UCSD-AML1 (cell line): ENCODE results near the gene RELN.
"Not testable (repeated sequence)": the region's sequence is repeated elsewhere in the genome, so short reads cannot be mapped to it uniquely, and the experiment has no call there.

Experiments
- DNase-seq: peaks from one replicate; lab custom pipeline; 2025; ENCODE audit not compliant: unreplicated experiment; lab: John Stamatoyannopoulos, UW

RELN gene

DNA sequence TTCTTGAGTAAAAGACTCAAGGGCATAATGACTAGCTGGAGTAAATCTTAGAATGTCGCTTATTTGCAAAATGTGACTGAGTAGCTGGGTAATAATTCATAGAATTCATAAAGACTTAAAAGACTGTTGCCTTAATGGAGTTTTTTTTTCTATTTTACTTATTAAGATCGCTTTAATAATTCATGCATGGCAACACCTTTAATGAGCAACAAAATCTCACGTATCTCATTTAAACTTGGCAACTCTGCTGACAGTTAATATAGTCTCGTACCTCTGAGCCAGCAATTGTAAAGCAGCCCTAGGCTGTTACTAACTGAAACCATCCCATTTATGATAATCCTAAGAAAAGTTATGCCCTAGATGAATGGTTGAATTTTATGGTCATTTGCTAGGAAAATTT, 455.7 kb downstream of the RELN start:
- DNase-seq = no peak

DNA sequence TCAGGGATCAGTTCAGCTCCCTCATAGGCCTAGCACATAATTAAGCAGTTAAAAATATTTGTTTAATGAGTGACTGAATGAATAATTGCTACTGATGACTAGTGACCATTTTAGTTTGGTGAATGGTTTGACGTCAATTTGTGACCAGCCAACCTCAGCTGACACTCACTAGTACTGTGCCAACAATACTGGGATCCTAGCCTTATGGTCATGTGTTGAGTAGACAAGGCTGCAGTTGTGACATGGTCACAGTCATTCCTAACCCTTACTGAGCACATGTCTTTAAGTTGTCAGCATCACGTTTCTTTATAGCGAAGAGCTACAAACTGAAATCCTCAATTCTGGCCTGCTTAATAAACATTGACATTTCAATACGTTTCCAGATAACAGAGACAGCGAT, 456.5 kb downstream of the RELN start:
- DNase-seq = no peak

DNA sequence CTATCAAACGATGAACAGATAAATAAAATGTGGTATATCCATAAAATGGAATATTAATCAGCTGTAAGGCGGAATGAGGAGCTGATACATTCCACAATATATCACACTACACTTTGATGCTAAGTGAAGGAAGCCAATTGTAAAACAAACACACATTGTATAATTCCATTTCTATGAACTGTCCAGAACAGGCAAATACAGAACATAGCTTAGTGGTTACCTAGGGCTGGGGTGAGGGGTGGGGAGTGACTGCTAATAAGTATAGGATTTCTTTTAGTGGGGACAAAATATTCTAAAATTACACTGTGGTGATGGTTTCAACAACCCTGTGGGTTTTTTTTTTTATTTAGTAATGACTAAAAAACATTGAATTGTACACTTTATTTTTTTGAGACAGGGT, 461.3 kb downstream of the RELN start:
- no peak for DNase-seq

DNA sequence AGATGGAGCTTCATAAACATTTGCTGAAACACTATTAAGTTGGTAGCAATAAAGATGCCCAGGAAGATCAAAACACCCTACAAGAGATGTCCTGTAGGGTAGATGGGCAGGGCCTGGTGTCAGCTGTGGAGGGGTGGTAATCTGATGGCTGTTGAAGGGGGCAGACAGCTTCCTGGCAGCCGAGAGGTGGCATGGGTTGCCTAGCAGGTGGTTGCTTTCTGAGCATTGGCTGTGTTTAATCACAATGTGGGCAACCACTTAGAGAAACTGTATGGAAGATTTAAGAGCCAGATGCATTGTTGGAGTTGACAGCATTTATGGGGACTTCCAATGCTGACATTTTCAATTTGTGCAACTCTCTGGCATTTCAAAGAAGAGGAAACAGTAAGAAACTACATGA, 463.5 kb downstream of the RELN start:
- DNase-seq = no peak

DNA sequence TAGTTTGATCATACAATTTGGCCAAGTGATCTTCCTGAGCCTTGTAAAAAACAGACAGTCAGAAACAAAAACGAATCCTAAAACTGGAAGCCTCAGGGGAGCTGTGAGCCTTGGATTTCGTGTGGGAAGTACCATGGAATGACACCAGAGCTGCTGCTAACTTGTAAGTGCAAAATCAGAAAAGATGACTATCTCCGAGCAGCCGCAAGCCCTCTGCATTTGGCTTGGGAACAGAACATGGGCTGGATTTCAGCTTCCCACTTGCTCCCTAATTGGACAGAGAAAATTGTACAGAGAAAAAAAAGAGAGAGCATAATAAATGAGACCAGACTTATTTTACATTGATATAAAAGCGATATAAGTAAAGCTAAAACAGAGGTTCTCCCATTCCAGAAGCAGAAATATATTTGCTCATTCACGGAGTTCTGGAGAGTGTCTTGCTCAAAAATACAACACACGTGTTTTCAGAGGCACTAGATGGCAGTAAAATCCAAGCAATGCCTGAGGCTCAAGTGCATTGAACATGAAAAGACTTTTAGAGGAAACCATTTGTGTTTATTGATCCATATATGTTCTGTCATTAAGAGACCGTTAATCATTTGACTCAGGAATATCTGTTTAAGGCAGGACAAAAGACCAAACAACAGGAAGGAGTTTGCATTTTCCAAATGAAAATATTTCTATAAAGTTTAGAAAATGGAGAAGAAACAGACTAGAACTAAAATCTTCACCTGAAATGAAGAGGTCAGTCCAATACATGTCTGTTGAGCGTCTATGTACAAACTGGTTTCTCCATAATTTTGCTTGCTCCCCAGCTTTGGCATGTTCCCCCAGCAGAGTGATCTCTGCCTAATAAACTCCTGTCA, 465.2 kb downstream of the RELN start:
- DNase-seq = no peak

DNA sequence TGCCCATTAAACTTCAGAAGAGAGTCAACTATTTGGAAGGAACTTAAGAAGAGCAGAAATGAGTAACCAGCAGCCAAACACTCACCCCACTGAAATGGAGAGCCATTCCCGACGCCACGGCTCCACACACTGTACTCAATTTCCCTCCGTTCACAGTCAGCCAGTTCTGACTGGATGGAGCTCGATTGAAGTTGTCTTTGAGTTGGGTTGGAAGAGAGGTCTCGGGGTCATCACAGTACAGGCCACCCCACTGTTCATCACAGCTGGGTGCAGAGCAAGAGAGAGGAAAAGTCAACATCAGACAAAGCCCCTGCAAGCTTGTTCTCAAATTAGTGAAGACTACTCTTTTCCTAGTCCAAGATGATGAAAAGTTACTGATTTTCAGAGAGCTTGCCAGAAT, 467.5 kb downstream of the RELN start:
- no peak for DNase-seq

DNA sequence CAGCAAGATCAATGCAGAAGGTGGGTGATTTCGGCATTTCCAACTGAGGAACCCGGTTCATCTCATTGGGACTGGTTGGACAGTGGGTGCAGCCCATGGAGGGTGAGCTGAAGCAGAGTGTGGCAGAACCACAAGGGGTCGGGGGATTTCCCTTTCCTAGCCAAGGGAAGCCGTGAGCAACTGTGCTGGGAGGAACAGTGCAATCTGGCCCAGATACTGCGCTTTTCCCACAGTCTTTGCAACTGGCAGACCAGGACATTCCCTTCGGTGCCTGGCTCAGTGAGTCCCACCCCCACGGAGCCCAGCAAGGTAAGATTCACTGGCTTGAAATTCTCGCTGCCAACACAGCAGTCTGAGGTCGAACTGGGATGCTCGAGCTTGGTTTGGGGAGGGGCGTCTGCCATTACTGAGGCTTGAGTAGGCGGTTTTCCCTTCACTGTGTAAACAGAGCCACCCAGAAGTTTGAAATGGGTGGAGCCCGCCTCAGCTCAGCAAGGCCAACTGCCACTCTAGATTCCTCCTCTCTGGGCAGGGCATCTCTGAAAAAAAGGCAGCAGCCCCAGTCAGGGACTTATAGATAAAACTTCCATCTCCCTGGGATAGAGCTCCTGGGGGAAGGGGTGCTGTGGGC, 484.8 kb downstream of the RELN start:
- DNase-seq = no peak

DNA sequence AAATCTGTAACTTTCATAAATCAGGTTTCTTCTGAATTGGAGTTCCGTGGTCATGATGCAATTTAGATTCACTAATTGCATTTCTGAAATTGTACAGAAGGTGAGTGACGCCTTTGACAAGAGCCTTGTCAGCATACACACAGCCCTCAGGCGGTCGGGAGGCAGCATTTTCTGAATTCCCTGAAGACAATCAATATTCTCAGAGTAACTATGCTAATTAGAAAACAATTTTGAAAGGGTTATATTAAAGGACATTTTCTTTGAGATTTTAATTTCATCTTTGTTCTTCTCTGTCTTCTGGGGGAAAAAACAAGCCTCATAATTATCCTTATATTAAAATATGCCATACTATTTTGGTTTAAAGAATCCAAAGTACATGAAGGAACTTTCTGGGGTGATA, 488.3 kb downstream of the RELN start:
- no peak for DNase-seq

DNA sequence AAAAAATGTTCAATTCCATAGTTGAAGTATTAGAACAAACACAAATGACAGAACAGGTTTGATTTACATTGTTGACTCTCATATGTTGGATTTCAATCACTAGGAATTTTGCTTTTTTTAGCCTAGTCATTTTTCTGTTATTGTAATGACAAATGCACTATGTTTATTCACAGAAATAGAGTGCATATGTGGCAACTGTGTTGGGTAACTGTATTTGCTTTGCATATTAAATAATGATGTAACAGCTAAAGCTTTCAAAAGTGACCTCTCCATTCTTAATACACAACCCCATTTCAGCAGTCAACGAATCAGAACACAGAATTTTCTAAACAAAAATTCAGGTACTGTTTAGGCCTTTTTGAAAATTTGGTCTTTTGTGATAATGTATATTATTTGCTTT, 489.5 kb downstream of the RELN start:
- DNase-seq = no peak

DNA sequence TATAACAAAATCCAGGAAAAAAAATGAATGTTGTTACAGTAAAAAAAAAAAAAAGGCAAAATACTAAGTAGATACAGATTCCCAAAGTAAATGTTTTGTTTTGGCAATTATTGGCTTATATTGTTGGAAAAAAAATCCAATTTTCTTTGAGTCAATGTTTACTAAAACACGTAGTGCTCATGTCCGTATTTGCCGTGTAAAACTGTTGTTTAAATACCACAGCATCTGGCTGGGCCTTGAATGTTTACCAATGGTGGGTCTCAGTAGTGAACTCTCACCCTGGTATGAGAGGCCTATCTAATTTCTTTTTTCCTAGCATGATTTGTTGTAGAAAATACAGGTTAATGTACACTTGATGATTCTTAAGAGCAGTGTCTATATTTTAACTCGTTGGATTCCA, 502.0 kb downstream of the RELN start:
- DNase-seq = no peak

DNA sequence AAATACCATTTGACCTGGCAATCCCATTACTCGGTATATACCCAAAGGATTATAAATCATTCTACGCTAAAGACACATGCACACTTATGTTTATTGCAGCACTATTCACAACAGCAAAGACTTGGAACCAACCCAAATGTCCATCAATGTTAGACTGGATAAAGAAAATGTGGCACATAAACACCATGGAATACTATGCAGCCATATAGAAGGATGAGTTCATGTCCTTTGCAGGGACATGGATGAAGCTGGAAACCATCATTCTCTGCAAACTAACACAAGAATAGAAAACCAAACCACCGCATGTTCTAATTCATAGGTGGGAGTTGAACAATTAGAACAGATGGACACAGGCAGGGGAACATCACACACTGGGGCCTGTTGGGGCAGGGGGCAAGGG, 502.6 kb downstream of the RELN start:
- DNase-seq = not testable (repeated sequence)

DNA sequence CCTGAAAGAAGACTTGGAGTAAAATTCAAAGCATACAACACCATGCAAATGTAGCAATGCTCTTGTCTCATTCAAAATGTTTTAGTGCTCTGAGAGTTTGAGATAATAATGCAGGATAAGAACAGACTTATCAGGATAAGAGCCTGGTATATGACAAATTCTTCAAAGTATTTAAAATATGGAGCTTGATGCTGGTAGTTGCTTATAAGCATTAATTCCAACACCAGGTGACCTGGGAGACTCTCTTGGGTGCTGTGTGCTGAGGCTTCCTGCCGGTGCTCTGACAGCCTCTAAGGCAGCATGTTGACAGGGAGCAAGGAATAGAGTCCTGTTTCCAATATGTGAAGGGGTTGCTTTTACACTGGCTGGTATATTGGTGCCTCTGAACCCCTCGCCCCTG, 508.7 kb downstream of the RELN start:
- DNase-seq = no peak

DNA sequence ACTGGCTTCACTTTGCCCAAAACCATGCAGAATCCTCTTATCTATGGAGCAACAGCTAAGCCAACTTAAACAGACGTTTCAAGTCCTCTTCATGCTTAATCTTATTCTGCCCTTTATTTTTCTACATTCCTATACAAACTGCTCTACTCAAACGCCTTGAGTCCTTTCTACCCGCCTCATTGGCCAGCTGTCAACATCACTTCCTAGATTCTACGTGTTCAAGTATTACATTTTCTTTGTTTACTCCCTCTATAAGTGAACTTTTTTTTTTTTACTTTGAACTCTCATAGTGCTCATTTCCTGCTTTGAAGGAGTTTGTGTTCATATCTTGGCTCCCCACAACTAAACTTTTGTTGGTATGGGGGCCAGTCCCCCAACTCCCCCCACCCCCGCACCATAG, 514.5 kb downstream of the RELN start:
- no peak for DNase-seq

DNA sequence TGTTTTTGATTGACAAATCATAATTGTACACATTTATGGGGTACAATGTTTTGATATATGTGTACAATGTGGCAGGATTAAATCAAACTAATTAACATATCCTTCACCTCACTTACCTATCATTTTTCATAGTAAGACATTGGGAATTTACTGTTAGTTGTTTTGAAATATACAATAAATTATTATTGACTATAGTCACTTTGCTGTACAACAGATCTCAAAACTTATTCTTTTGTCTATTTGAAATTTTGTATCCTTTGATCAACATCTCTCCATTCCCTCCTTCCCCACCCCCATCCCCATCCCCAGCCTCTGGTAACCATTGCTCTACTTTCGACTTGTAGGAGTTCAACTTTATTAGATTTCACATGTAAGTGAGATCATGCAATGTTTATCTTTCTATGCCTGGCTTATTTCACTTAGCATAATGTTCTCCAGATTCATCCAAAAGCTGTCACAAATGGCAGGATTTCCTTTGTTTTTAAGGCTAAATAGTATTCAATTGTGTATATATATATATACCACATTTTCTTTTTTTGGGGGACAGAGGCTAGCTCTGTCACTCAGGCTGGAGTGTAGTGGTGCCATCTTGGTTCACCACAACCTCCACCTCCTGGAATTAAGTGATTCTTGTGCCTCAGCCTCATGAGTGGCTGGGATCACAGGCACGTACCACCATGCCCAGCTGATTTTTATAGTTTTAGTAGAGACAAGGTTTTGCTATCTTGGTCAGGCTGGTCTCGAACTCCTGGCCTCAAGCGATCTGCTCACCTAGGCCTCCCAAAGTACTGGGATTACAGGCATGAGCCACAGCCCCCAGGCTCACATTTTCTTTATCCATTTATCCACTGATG, 520.1 kb downstream of the RELN start:
- no peak for DNase-seq

DNA sequence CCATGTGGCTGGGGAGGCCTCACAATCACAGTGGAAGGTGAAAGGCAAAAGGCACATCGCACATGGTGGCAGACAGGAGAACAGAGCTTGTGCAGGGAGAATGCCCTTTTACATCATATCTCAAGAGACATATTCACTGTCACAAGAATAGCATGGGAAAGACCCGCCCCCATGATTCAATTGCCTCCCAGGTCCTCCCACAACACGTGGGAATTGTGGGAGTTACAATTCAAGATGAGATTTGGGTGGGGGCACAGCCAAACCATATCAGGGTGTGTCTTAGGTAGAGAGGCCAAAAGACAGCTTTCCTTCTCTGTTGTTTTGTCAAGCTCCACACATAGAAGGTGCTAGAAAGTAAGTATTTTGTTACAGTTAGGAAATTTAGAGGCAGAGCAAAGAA, 522.6 kb downstream of the RELN start:
- no peak for DNase-seq

DNA sequence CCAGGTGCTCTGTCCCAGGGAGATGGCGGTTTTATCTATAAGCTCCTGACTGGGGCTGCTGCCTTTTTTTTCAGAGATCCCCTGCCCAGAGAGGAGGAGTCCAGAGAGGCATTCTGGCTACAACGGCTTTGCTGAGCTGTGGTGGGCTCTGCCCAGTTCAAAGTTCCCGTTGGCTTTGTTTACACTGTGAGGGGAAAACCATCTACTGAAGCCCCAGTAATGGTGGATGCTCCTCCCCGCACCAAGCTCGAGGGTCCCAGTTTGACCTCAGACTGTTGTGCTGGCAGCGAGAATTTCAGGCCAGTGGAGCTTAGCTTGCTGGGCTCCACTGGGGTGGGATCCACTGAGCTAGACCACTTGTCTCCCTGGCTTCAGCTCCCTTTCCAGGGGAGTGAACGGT, 527.1 kb downstream of the RELN start:
- DNase-seq = no peak

DNA sequence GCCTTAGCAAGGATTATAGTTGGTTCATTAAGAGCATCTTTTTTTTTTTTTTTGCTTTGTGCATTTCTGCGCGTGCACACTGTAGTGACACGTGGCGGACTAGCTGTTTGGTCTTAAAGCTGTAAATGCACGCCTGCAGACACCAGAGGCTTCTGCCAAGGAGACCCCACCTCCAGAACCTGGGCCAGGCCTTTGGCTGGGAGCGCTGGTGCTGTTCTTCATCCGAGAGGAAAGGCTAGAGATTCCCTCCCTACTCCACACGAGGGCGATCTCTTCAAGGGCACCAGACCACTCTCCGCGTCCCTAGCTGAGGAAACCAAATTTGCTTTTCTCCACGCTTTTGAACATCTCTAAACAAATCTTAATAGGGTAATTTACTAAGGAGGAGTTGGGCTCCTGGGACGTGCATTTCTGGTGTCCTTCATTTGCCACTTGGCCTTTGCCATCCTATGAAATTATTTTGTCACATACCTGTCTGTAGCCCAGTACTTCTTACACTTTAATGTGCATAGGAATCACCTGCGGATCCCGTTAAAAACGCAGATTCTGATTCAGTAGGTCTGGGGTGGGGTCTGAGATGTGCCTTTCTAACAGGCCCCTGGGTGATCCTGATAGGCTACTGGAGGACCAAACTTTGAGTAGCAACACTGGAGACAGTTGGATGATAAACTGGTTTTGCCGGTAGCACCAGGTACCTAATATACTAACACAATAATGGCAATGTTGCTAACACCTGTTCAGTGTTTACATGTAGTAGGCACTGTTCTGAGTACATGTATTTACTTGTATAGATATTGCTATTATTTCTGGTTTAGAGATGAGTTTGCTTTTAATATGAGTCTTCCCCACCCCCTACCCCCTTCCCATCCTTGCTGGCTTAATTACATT, 542.1 kb downstream of the RELN start:
- DNase-seq = peak; percentile 9

DNA sequence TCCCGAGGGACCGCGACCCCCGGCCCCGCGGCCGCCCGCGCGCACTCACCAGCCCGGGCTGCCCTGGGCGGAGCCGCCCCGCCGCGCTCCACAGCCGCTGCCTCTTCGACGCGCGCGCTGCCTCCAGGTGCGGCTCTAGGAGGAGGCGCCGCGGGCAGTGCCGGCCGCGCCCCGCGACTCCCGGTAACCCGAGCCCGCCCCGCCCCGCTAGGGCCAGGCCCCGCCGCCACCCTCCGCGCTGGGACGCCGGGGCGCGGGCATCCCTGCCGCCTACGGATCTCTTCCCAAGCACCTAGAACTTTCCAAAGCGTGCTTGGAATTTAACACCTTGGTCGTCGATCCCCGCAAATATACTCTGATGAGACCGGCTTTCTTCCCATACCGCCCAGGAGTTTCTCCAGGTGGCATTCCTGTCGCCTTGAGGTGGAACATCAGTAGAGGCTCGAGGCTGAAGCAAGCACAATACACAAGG, 543.4 kb downstream of the RELN start, which contains the start of gene SLC26A5:
SLC26A5 (minus strand) TSS at position 159 of the 472 bp plus-strand sequence. CDS start 24,693 bp downstream, outside the sequence.
- DNase-seq = no peak

DNA sequence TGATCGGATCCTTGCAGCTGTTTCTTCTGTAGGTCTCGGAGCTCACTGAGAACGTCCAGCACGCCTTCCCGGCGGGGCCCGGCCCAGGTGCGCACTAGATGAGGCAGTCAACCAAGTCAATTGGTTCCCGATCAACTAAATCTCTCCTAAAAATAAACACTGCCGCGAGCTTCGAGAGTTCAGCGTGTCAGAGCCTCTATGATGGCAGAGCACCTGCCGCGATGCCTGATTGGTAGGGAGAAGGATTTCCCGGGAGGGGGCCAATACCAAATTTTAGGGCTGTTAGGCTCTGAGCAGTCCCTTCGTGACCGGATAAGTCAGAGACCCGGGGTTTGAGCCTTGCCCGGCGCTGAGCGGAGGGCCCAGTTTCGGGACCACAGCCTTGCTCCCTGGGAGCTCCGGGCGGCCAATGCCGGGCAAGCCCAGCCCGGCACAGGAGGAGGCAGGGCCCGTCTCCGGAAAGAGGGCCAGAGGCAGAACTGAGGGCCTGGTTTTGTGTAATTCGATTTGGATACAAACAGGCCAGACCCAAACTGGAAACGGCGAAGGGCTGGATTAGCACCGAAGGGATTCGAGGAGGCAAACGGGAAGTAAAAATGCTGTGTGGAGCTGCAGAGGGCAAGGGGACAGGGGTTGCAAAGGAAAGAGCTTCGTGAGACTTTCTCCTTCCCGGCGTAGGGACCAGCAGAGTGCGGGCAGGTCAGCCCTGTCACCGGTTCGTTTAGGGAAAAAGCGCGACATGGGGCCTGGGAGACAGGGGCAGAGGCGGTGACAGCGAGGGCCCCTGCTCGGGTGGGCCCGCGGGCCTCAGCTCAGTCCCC, 544.0 kb downstream of the RELN start:
- no peak for DNase-seq

DNA sequence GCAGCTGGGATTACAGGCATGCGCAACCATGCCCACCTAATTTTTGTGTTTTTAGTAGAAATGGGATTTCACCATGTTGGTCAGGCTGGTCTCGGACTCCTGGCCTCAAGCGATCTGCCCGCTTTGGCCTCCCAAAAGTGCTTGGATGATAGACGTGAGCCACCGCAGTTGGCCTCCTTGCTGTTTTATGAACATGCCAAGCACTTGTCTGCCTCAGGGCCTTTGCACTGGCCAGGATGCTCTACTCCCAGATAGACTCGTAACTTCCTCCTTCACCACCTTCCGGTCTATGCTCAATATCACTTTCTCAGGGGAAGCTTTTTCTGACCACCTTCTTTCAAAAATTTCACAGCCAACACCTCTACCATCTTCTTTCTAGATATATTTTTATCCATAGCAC, 549.8 kb downstream of the RELN start:
- no peak for DNase-seq
